CD4-positive, alpha-beta T cell treated with Interleukin-6 at 100 ng/mL for 8 hours (primary cell): ENCODE results near the gene PEDS1.
"Not testable (repeated sequence)": the region's sequence is repeated elsewhere in the genome, so short reads cannot be mapped to it uniquely, and the experiment has no call there.

Source experiments
- DNase-seq: peaks from one replicate; pipeline ENCODE4 v3.0.0-alpha.2; 2020; ENCODE audit warnings: mixed read lengths, low spot score

Gene PEDS1

GRCh38 chr20:50163570-50164317 lies 10.2 kb upstream of the PEDS1 start:
- DNase-seq, result no peak

- not testable (repeated sequence) for DNase-seq
These were observed 8.0 kb upstream of the PEDS1 start for GRCh38 chr20:50161494-50161893.

GRCh38 chr20:50153153-50153499 lies 397 bp downstream of the PEDS1 start:
- DNase-seq, result no peak

GRCh38 chr20:50152394-50153152 lies 950 bp downstream of the PEDS1 start:
- DNase-seq, result no peak

- DNase-seq, result no peak
These were observed 2.3 kb downstream of the PEDS1 start for GRCh38 chr20:50151034-50151743.

- DNase-seq, result no peak
These were observed 3.9 kb downstream of the PEDS1 start for GRCh38 chr20:50149481-50150254.

- peak; percentile 82 for DNase-seq
These were observed 6.5 kb downstream of the PEDS1 start for GRCh38 chr20:50146732-50147662.

- DNase-seq, result no peak
These were observed 7.3 kb downstream of the PEDS1 start for GRCh38 chr20:50146214-50146613.

- no peak for DNase-seq
These were observed 8.0 kb downstream of the PEDS1 start for GRCh38 chr20:50145566-50145965.

GRCh38 chr20:50144362-50144761 lies 9.2 kb downstream of the PEDS1 start:
- no peak for DNase-seq

- DNase-seq, result no peak
These were observed 10.7 kb downstream of the PEDS1 start for GRCh38 chr20:50142812-50143211.

GRCh38 chr20:50141811-50142561 lies 11.5 kb downstream of the PEDS1 start:
- no peak for DNase-seq

- no peak for DNase-seq
These were observed 12.4 kb downstream of the PEDS1 start for GRCh38 chr20:50141018-50141675.

- no peak for DNase-seq
These were observed 13.1 kb downstream of the PEDS1 start for GRCh38 chr20:50140339-50140859.

- no peak for DNase-seq
These were observed 14.8 kb downstream of the PEDS1 start for GRCh38 chr20:50138479-50139393.

GRCh38 chr20:50138120-50138478 lies 15.4 kb downstream of the PEDS1 start:
- no peak for DNase-seq

GRCh38 chr20:50137702-50138101 lies 15.8 kb downstream of the PEDS1 start:
- not testable (repeated sequence) for DNase-seq

- DNase-seq, result no peak
These were observed 16.5 kb downstream of the PEDS1 start for GRCh38 chr20:50136822-50137599.
